Amygdala (tissue), 56 donors: ENCODE results near the gene CHIT1.
A peak's percentile ranks its signal among the peaks of the same experiment; 100 is the strongest.

ENCODE experiments used
- DNase-seq, 56 donors: peaks; one replicate each; lab custom pipeline; 2025; lab: John Stamatoyannopoulos, UW

CHIT1 gene

DNA sequence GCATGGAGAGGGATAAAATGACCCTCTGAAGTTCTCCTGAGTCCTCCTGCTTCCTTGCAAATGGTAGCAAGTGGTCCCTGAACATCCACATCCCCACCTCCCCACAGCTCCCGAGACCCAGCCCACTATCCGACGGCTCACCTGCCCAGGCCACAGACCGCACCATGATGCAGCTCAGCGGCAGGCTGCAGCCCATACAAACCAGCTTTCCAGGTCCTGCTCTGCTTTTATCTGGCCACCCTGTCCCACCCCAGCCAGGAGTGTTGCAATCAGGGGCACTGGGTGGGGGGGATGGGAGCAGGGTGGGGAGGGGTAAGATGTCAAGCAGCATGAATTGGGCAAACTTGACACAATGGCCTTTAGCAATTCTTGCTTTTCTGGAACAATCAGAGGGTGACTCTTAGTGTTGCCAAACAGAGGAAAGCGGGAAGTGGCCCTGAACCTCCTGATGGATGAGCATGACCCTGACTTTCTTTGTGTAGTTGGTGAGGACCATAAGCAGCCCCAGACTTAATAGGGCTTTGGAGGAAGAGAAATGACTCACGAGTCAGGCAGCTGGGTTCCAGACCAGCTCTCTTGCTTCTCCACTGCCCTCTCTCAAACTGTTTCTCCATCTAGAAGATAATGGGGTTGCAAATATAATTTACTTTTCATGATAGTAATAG, at the start of gene CHIT1:
Gene CHIT1 (minus strand): TSS at position 203 of the 665 bp plus-strand sequence. CDS start 37 bp downstream, at position 166.
- no peak for DNase-seq

DNA sequence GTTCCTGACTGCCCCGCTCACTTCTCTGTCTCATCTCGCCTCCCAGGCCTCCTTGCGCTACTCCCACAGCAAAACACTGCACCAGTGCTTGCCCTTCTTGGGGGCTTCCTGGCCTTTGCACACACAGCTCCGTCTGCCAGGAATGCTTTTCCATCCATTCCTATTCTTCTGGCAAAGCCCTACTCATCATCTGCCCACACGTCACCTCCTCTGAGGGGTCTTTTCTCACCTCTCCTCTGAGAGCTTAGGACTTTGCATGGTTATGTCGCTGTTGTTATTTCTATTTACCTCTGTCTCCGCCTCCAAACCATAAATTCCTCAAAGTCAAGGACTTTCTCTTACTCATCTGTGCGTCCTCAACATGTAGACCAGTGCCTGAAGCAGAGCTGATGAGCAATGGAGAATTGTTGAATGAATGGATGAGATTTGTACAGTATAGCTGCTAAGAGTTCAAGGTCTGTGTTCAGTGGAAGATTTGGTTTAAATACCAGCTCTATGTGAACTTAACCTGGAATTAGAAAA, 49.5 kb upstream of the CHIT1 start:
- no peak for DNase-seq

GRCh38 chr1:203278082-203278884, 48.8 kb upstream of the CHIT1 start:
- DNase-seq: peak in 53 of 56 donors; percentile 72 to 97 (median 89)

- peak in 9 of 56 donors; percentile 14 to 43 (median 30) for DNase-seq
Observed at GRCh38 chr1:203276916-203277545, 47.6 kb upstream of the CHIT1 start.

DNA sequence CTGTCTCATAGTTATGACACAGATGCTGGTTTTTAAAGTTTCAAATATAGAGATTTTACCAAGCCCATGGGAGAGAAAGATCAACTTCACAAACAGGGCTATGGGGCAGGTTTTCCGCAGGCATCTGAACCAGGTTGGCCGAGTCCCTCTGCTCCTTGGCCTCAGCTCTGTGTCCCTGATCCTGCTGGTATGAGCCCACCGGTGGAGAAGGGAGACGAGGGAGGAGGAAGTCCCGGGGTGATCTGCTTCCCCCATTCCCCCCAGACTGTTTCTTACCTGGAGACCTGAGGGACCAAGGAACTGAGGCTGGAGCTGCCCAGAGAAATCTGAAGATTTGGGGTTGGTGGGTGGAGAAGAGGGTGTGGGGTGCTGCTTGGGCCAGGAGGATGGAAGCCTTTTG, 46.9 kb upstream of the CHIT1 start:
- no peak for DNase-seq

GRCh38 chr1:203275656-203276272, 46.3 kb upstream of the CHIT1 start:
- no peak for DNase-seq

GRCh38 chr1:203274603-203275381, 45.3 kb upstream of the CHIT1 start:
- peak in 46 of 56 donors; percentile 37 to 97 (median 74) for DNase-seq

DNA sequence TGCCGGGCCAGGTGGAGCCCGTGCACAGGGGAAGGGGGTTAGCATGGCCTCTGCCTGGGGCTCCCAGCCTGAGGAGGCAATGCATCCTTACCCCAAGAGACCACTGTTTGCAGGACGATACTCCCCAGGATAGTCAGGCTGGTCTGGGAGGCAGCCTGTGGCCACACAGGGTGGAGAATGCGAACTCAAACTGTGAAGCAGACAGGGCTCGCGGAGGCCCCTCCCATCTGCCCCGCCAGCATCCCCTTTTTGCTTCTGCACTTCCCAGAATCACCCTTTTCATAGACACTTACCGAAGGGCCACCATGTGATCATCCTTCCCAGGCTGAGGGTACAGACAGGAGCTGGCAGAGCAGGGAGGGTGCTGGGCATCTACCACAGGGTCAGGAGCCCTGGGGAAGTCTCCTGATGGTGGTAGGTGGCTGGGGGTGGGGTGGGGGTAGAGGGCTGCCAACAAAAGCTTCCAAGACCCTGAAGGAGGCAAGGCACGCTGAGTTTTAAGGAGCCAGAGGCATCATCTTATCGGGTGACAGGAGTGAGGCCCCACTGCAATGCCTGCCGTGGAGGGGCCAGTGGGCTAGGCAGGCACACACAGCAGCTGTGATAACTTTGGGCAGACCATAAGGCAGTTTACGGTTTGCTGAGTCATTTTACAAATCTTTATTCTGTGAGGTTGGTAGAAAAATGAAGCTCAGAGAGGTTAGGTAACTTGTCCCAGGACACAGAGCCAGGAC, 44.6 kb upstream of the CHIT1 start:
- peak in 31 of 56 donors; percentile 27 to 68 (median 49) for DNase-seq

- DNase-seq: peak in 52 of 56 donors; percentile 41 to 93 (median 78)
Observed at GRCh38 chr1:203273206-203273868, 43.9 kb upstream of the CHIT1 start.

- DNase-seq: no peak
Observed at GRCh38 chr1:203272633-203273205, 43.2 kb upstream of the CHIT1 start.

- DNase-seq: no peak
Observed at GRCh38 chr1:203271962-203272632, 42.6 kb upstream of the CHIT1 start.

GRCh38 chr1:203271018-203271743, 41.7 kb upstream of the CHIT1 start:
- DNase-seq: peak in 37 of 56 donors; percentile 22 to 79 (median 48)

DNA sequence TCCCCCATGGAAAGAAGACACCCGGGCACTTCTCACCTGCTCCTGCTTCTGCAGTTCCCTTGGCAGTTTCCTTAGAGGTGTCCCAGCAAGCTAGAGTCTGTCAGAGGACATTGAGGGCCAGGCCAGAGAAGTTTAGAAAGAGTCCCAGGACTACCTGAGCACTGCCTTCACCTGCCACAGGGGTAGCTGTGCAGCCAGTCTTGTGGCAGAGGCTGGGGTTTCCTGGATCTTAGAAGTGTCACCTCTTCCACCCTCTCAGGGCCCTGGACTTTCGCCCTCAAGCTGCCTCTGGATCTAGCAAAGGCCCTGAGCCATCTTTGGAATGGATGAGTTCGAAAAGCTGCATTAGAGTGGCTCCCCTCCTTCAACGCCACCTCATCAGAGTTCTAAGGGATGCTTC, 41.0 kb upstream of the CHIT1 start:
- DNase-seq: no peak

GRCh38 chr1:203269654-203270020, 40.2 kb upstream of the CHIT1 start:
- no peak for DNase-seq

- peak in 19 of 56 donors; percentile 27 to 81 (median 48) for DNase-seq
Observed at GRCh38 chr1:203268901-203269653, 39.6 kb upstream of the CHIT1 start.

DNA sequence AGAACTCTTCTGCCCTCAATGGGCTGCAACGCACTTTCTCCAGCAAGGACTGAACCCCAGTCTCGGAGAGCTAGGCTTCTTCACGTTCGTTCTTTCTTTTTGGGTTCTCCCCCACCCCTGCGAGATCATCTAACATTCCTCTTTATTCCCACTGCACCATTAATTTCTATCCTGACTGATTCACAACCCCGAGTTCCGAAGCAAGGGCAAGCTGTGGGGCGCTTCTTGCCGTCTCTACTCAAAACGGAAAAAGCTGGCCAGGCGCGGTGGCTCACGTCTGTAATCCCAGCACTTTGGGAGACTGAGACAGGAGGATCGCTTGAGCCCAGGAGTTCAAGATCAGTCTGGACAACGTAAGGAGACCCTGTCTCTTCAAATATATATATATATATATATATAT, 38.4 kb upstream of the CHIT1 start:
- DNase-seq: no peak
